ENCODE data around the gene CAV1. TPM values are rescaled to one million over a fixed set of nuclear protein-coding genes. Genes with fewer than 3 reads are reported as not detected.
A peak's percentile ranks its signal among the peaks of the same experiment; 100 is the strongest.

The CAV1 gene
- total RNA-seq, 1 experiment from 2014 or later, result not detected

GRCh38 chr7:116510795-116511194 is 14.0 kb upstream of the CAV1 start:
- Histone ChIP-seq H3K4me1 (ENCODE audit: low read length) (peaks cover 17% of the 10 kb centered on the region), H3K27ac (ENCODE audit: low read length) (no peak overlapping the region), H3K9me2 (replicated peaks; ENCODE audit: insufficient read depth, low read length) (no peaks in the 10 kb centered on the region), H3K4me2 (ENCODE audit: low read depth, low read length, poor library complexity, severe bottlenecking) (no peak overlapping the region), H3K4me3 (ENCODE audit: low read length) (no peak overlapping the region), H3K36me3 (ENCODE audit: insufficient read depth, low read length) (no peaks in the 10 kb centered on the region), H3K79me2 (ENCODE audit: low read length) (no peaks in the 10 kb centered on the region), H2AFZ (ENCODE audit: low read length) (no peak overlapping the region), H4K20me1 (ENCODE audit: insufficient read depth, low read depth, low read length) (no peaks in the 10 kb centered on the region), H3K27me3 (ENCODE audit: low read length) (no peaks in the 10 kb centered on the region), H3K9ac (ENCODE audit: low read length) (no peak overlapping the region), H3K9me3 (ENCODE audit: low read length) (no peaks in the 10 kb centered on the region)
- no peak for DNase-seq

- H3K36me3 ChIP-seq (ENCODE audit: insufficient read depth, low read length), result no peaks in the 10 kb centered on the region
- H3K4me3 ChIP-seq (ENCODE audit: low read length), result peak overlapping the region; percentile 65
- no peaks in the 10 kb centered on the region for H3K9me2 ChIP-seq (replicated peaks; ENCODE audit: insufficient read depth, low read length)
- H3K4me2 ChIP-seq (ENCODE audit: low read depth, low read length, poor library complexity, severe bottlenecking), result peak overlapping the region; percentile 77
- H3K9me3 ChIP-seq (ENCODE audit: low read length), result no peaks in the 10 kb centered on the region
- H3K27ac ChIP-seq (ENCODE audit: low read length), result no peak overlapping the region
- no peaks in the 10 kb centered on the region for H4K20me1 ChIP-seq (ENCODE audit: insufficient read depth, low read depth, low read length)
- H3K79me2 ChIP-seq (ENCODE audit: low read length), result no peaks in the 10 kb centered on the region
- peak; percentile 60 for DNase-seq
- H3K9ac ChIP-seq (ENCODE audit: low read length), result peak overlapping the region; percentile 64
- H3K4me1 ChIP-seq (ENCODE audit: low read length), result peaks cover 17% of the 10 kb centered on the region
- peak overlapping the region; percentile 97 for H2AFZ ChIP-seq (ENCODE audit: low read length)
- no peaks in the 10 kb centered on the region for H3K27me3 ChIP-seq (ENCODE audit: low read length)
These were observed 13.0 kb upstream of the CAV1 start for GRCh38 chr7:116511552-116512519.

DNA sequence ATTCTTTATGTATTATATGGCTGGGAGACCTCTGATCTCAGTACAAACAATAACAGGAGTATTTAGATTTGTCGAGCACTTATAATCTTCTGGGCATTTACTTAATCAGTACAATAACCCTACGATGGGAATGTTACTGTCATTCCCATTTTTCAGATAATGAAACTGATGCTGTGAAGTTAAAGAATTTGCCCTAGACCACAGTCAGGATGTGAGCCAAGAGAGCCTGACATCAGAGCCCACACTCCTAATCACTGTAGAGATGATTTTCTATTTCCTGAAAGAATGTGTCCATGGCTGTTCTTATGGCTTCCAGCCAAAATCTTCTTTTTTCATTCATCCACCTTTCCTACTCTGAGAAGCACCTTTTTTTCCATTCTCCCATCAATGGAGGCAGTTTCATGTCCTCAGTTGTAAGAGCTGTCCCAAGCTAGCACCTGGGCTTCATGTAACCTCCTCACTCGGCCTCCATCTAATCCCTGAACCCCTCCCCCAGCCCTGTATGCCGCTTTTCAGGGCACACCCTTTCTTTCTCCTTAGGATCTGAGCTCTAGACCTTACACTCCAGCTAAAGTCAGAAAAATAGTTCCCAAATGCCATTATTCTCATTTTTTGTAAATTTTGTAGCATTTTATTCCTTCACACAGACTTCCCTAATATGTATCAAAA is 12.2 kb upstream of the CAV1 start:
- Histone ChIP-seq H4K20me1 (ENCODE audit: insufficient read depth, low read depth, low read length) (no peaks in the 10 kb centered on the region), H3K9me3 (ENCODE audit: low read length) (no peaks in the 10 kb centered on the region), H3K27me3 (ENCODE audit: low read length) (no peaks in the 10 kb centered on the region), H3K4me3 (ENCODE audit: low read length) (peak overlapping the region; percentile 65), H3K4me1 (ENCODE audit: low read length) (peaks cover 17% of the 10 kb centered on the region), H3K27ac (ENCODE audit: low read length) (no peak overlapping the region), H3K36me3 (ENCODE audit: insufficient read depth, low read length) (no peaks in the 10 kb centered on the region), H3K9ac (ENCODE audit: low read length) (peak overlapping the region; percentile 64), H3K79me2 (ENCODE audit: low read length) (no peaks in the 10 kb centered on the region), H3K4me2 (ENCODE audit: low read depth, low read length, poor library complexity, severe bottlenecking) (peak overlapping the region; percentile 77), H3K9me2 (replicated peaks; ENCODE audit: insufficient read depth, low read length) (no peaks in the 10 kb centered on the region), H2AFZ (ENCODE audit: low read length) (peak overlapping the region; percentile 97)
- DNase-seq, result no peak

DNA sequence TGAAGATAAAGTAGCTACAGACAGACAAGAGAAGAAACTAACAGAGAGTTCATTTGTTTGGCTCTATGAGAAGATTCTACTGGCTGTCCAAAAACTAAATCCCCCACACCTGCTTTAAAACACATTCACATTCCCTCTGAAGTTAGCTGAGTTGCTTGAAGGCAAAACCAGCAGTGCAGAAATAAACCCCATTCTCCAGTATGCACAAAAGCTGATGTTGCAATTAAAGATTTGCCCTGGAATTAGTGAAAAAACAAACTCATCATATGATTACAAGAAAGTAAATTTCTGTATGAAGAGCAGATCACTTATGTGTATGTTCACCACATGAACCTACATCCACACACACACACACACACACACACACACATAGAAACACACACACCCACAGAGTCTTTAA is 9.3 kb upstream of the CAV1 start:
- Histone ChIP-seq H3K36me3 (ENCODE audit: insufficient read depth, low read length) (no peaks in the 10 kb centered on the region), H3K27ac (ENCODE audit: low read length) (no peak overlapping the region), H3K27me3 (ENCODE audit: low read length) (no peaks in the 10 kb centered on the region), H2AFZ (ENCODE audit: low read length) (no peak overlapping the region), H3K4me3 (ENCODE audit: low read length) (no peak overlapping the region), H3K4me2 (ENCODE audit: low read depth, low read length, poor library complexity, severe bottlenecking) (no peak overlapping the region), H4K20me1 (ENCODE audit: insufficient read depth, low read depth, low read length) (no peaks in the 10 kb centered on the region), H3K4me1 (ENCODE audit: low read length) (peaks cover 17% of the 10 kb centered on the region), H3K79me2 (ENCODE audit: low read length) (no peaks in the 10 kb centered on the region), H3K9me2 (replicated peaks; ENCODE audit: insufficient read depth, low read length) (no peaks in the 10 kb centered on the region), H3K9me3 (ENCODE audit: low read length) (no peaks in the 10 kb centered on the region), H3K9ac (ENCODE audit: low read length) (no peak overlapping the region)
- DNase-seq, result no peak

GRCh38 chr7:116516324-116516723 is 8.5 kb upstream of the CAV1 start:
- Histone ChIP-seq H3K4me2 (ENCODE audit: low read depth, low read length, poor library complexity, severe bottlenecking) (no peak overlapping the region), H3K4me1 (ENCODE audit: low read length) (peaks cover 16% of the 10 kb centered on the region), H4K20me1 (ENCODE audit: insufficient read depth, low read depth, low read length) (no peaks in the 10 kb centered on the region), H3K4me3 (ENCODE audit: low read length) (no peak overlapping the region), H3K9me3 (ENCODE audit: low read length) (no peaks in the 10 kb centered on the region), H3K27ac (ENCODE audit: low read length) (no peak overlapping the region), H3K9me2 (replicated peaks; ENCODE audit: insufficient read depth, low read length) (no peaks in the 10 kb centered on the region), H3K36me3 (ENCODE audit: insufficient read depth, low read length) (no peaks in the 10 kb centered on the region), H3K79me2 (ENCODE audit: low read length) (no peaks in the 10 kb centered on the region), H3K9ac (ENCODE audit: low read length) (no peak overlapping the region), H3K27me3 (ENCODE audit: low read length) (no peaks in the 10 kb centered on the region), H2AFZ (ENCODE audit: low read length) (no peak overlapping the region)
- DNase-seq, result no peak

DNA sequence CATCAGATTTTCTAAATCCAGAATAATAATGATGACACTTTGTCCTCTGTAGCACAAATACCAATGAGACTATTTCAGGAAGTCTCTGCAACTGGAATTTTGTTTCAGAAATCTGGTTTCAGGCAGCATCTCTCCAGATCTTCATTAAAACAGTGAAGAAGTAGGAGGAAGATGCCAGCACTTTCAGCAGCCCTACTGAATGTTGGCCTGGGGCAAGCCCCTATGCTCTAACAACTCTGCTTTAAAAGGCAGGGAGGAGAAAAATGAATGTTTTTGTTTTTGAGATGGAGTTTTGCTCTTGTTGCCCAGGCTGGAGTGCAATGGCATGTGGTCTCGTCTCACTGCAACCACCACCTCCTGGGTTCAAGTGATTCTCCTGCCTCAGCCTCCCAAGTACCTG is 7.2 kb upstream of the CAV1 start:
- H3K9ac ChIP-seq (ENCODE audit: low read length), result no peak overlapping the region
- H3K36me3 ChIP-seq (ENCODE audit: insufficient read depth, low read length), result no peaks in the 10 kb centered on the region
- H3K79me2 ChIP-seq (ENCODE audit: low read length), result no peaks in the 10 kb centered on the region
- H3K9me2 ChIP-seq (replicated peaks; ENCODE audit: insufficient read depth, low read length), result no peaks in the 10 kb centered on the region
- DNase-seq, result no peak
- no peaks in the 10 kb centered on the region for H3K27me3 ChIP-seq (ENCODE audit: low read length)
- no peak overlapping the region for H3K27ac ChIP-seq (ENCODE audit: low read length)
- 0 out of 2 replicates have a peak, but pooled peaks cover 3% of the 10 kb centered on the region for H3K4me1 ChIP-seq (ENCODE audit: low read length)
- H3K4me3 ChIP-seq (ENCODE audit: low read length), result no peak overlapping the region
- H3K9me3 ChIP-seq (ENCODE audit: low read length), result no peaks in the 10 kb centered on the region
- no peak overlapping the region for H2AFZ ChIP-seq (ENCODE audit: low read length)
- H3K4me2 ChIP-seq (ENCODE audit: low read depth, low read length, poor library complexity, severe bottlenecking), result no peak overlapping the region
- no peaks in the 10 kb centered on the region for H4K20me1 ChIP-seq (ENCODE audit: insufficient read depth, low read depth, low read length)

- Histone ChIP-seq H3K4me2 (ENCODE audit: low read depth, low read length, poor library complexity, severe bottlenecking) (no peak overlapping the region), H3K9ac (ENCODE audit: low read length) (no peak overlapping the region), H3K4me3 (ENCODE audit: low read length) (no peak overlapping the region), H3K9me3 (ENCODE audit: low read length) (no peaks in the 10 kb centered on the region), H3K36me3 (ENCODE audit: insufficient read depth, low read length) (no peaks in the 10 kb centered on the region), H2AFZ (ENCODE audit: low read length) (no peak overlapping the region), H3K9me2 (replicated peaks; ENCODE audit: insufficient read depth, low read length) (no peaks in the 10 kb centered on the region), H3K27me3 (ENCODE audit: low read length) (no peaks in the 10 kb centered on the region), H3K79me2 (ENCODE audit: low read length) (no peaks in the 10 kb centered on the region), H3K27ac (ENCODE audit: low read length) (no peak overlapping the region), H3K4me1 (ENCODE audit: low read length) (no peaks in the 10 kb centered on the region), H4K20me1 (ENCODE audit: insufficient read depth, low read depth, low read length) (no peaks in the 10 kb centered on the region)
- no peak for DNase-seq
These were observed 5.9 kb upstream of the CAV1 start for GRCh38 chr7:116518961-116519360.

DNA sequence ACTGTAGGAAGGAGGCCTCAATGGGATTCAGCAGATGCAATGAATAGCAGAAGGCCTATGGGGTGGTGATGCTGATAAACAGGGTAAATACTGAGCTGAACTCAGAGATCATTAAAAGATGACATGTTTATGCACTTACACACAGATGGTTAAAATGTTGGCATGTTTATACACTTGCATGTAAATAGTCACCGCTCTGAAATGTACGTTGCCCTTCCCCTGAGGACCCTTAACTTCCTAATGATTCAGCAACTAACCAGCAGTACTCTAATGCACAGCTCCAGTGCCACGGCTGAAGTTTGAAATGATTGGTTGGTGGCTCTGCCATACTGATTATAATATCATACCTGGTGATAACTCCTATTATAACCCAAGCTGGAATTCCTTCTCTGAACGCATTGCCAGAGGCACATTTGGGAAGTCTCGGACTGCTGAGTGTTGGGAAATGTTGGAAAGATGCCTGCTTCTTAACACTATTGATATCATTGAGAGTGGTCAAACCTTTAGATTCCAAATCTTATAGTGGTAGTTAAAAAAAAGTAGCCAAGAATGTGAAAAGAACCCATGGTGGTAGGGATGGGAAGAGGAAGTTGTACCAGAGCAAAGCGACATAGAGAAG is 3.7 kb upstream of the CAV1 start:
- Histone ChIP-seq H3K36me3 (ENCODE audit: insufficient read depth, low read length) (no peaks in the 10 kb centered on the region), H3K27me3 (ENCODE audit: low read length) (peaks cover 4% of the 10 kb centered on the region; the same call in 1 of the 2 replicates), H3K27ac (ENCODE audit: low read length) (no peak overlapping the region), H3K4me2 (ENCODE audit: low read depth, low read length, poor library complexity, severe bottlenecking) (no peak overlapping the region), H3K9ac (ENCODE audit: low read length) (no peak overlapping the region), H3K9me2 (replicated peaks; ENCODE audit: insufficient read depth, low read length) (no peaks in the 10 kb centered on the region), H3K4me3 (ENCODE audit: low read length) (no peak overlapping the region), H4K20me1 (ENCODE audit: insufficient read depth, low read depth, low read length) (no peaks in the 10 kb centered on the region), H3K9me3 (ENCODE audit: low read length) (no peaks in the 10 kb centered on the region), H2AFZ (ENCODE audit: low read length) (no peak overlapping the region), H3K79me2 (ENCODE audit: low read length) (no peaks in the 10 kb centered on the region), H3K4me1 (ENCODE audit: low read length) (peaks cover 6% of the 10 kb centered on the region)
- no peak for DNase-seq
